ENCODE results near the gene UBR3.

UBR3 gene

DNA sequence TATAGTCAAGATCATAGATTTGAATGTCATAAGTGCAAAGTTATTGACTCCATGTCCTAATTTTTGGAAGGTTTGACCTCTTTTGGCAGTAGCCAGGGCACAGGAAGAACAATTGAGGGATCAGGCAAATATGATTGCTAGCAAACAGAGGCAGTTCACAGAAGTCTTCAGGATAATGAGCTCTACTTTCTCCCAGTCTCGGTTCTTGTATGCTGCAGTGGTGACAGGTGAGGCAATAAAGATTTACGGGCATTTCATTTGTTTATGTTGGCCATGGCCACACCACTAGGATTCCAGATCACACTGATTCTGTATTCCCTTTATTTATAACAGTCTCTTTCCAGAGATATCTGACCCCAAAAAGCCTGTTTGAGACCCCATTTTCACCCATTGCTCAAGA is 137.5 kb downstream of the UBR3 start:
- no peak overlapping the region for H3K9ac ChIP-seq (ENCODE audit: low read depth in 1 of 2, low read length in 2 of 2)
- H3K36me3 ChIP-seq (ENCODE audit: control insufficient read depth in 2 of 2, insufficient read depth in 2 of 2, low read length in 2 of 2), result peaks cover 6 to 12% of the 10 kb centered on the region in 2 donors
- H3K4me3 ChIP-seq (ENCODE audit: low read length in 2 of 2), result no peak overlapping the region

DNA sequence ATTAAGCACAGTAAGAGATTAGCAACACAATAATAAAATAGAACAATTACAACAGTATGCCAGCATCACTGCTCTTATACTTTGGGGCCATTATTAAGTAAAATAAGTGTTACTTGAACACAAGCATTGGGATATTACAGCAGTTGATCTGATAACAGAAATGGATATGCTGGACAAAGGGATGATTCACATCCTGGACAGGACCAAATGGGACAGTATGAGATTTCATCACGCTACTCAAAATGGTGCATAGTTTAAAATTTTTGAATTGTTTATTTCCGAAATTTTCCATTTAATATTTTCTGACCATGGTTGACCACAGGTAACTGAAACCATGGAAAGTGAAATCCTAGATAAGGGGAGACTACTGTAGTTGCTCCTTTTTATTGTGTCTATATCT is 138.2 kb downstream of the UBR3 start:
- Histone ChIP-seq H3K9me3 (ENCODE audit: control insufficient read depth in 2 of 2, low read length in 2 of 2) (no peaks in the 10 kb centered on the region), H3K9ac (ENCODE audit: low read depth in 1 of 2, low read length in 2 of 2) (no peak overlapping the region), H3K27ac (ENCODE audit: low read depth in 2 of 2, low read length in 2 of 2) (no peak overlapping the region), H3K36me3 (ENCODE audit: control insufficient read depth in 2 of 2, insufficient read depth in 2 of 2, low read length in 2 of 2) (peaks cover 6 to 12% of the 10 kb centered on the region in 2 donors), H3K27me3 (ENCODE audit: control insufficient read depth in 2 of 2, insufficient read depth in 2 of 2, low read length in 2 of 2) (no peaks in the 10 kb centered on the region), H3K4me1 (ENCODE audit: control insufficient read depth in 2 of 2, insufficient read depth in 2 of 2, low read length in 2 of 2) (no peaks in the 10 kb centered on the region), H3K4me3 (ENCODE audit: low read length in 2 of 2) (no peak overlapping the region)

More for the DNA sequence above, 137.5 kb downstream of the UBR3 start:
- Histone ChIP-seq H3K27me3 (ENCODE audit: control insufficient read depth in 2 of 2, insufficient read depth in 2 of 2, low read length in 2 of 2) (no peaks in the 10 kb centered on the region), H3K9me3 (ENCODE audit: control insufficient read depth in 2 of 2, low read length in 2 of 2) (no peaks in the 10 kb centered on the region), H3K27ac (ENCODE audit: low read depth in 2 of 2, low read length in 2 of 2) (no peak overlapping the region), H3K4me1 (ENCODE audit: control insufficient read depth in 2 of 2, insufficient read depth in 2 of 2, low read length in 2 of 2) (no peaks in the 10 kb centered on the region)

DNA sequence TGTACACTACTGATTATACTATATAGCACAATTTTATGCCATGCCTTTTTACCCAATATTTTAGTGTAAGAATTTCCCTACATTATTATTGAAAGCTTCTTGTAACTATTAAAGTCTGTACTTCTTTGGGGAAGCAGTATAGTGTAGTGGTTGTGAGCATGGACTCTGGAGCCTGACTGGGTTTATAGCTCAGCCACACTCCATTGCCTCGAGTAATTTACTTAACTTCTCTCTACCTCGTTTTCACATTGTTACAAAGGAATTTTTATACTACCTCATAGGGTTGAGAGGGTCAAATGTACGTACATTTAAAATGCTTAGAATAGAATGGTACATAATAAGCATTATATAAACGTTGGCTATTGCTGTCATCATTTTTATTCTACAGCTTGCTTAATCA is 139.2 kb downstream of the UBR3 start:
- H3K27me3 ChIP-seq (ENCODE audit: control insufficient read depth in 2 of 2, insufficient read depth in 2 of 2, low read length in 2 of 2), result no peaks in the 10 kb centered on the region
- H3K4me3 ChIP-seq (ENCODE audit: low read length in 2 of 2), result no peak overlapping the region
- H3K9me3 ChIP-seq (ENCODE audit: control insufficient read depth in 2 of 2, low read length in 2 of 2), result no peaks in the 10 kb centered on the region
- H3K36me3 ChIP-seq (ENCODE audit: control insufficient read depth in 2 of 2, insufficient read depth in 2 of 2, low read length in 2 of 2), result peaks cover 6 to 7% of the 10 kb centered on the region in 2 donors
- H3K4me1 ChIP-seq (ENCODE audit: control insufficient read depth in 2 of 2, insufficient read depth in 2 of 2, low read length in 2 of 2), result no peaks in the 10 kb centered on the region
- H3K9ac ChIP-seq (ENCODE audit: low read depth in 1 of 2, low read length in 2 of 2), result no peak overlapping the region
- H3K27ac ChIP-seq (ENCODE audit: low read depth in 2 of 2, low read length in 2 of 2), result no peak overlapping the region

DNA sequence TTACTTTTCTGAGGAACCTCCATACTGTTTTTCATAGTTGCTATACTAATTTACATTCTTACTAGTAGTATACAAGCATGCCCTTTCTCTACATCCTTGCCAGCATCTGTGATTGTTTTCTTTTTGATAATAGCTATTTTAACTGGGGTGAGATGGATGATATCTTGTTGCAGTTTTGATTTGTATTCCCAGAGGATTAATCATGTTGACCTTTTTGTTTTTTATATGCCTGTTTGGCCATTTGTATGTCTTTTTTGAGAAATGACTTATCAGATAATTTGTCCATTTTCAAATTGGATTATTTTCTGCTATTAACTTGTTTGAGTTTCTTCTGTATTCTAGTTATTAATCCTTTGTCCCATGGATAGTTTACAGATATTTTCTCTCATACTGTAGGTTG is 141.5 kb downstream of the UBR3 start:
- H3K36me3 ChIP-seq (ENCODE audit: control insufficient read depth in 2 of 2, insufficient read depth in 2 of 2, low read length in 2 of 2), result peaks cover 5 to 6% of the 10 kb centered on the region in 2 donors
- H3K9me3 ChIP-seq (ENCODE audit: control insufficient read depth in 2 of 2, low read length in 2 of 2), result no peaks in the 10 kb centered on the region
- H3K27ac ChIP-seq (ENCODE audit: low read depth in 2 of 2, low read length in 2 of 2), result no peak overlapping the region
- no peaks in the 10 kb centered on the region for H3K4me1 ChIP-seq (ENCODE audit: control insufficient read depth in 2 of 2, insufficient read depth in 2 of 2, low read length in 2 of 2)
- H3K27me3 ChIP-seq (ENCODE audit: control insufficient read depth in 2 of 2, insufficient read depth in 2 of 2, low read length in 2 of 2), result no peaks in the 10 kb centered on the region
- no peak overlapping the region for H3K9ac ChIP-seq (ENCODE audit: low read depth in 1 of 2, low read length in 2 of 2)
- no peak overlapping the region for H3K4me3 ChIP-seq (ENCODE audit: low read length in 2 of 2)

DNA sequence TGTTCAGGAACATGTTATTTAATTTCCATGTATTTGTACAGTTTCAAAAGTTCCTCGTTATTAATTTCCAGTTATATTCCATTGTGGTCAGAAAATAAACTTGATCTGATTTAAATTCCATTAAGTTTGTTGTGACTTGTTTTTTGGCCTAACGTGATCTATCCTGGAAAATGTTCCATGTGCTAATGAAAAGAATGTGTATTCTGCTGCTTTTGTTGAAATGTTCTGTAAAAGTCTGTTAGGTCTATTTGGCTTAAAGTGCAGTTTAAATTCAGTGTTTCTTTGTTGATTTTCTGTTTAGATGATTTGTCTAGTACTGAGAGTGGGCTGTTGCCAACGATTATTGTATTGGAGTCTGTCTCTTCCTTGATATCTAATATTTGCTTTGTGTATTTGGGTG is 148.0 kb downstream of the UBR3 start:
- H3K4me3 ChIP-seq (ENCODE audit: low read length in 2 of 2), result no peak overlapping the region
- H3K9ac ChIP-seq (ENCODE audit: low read depth in 1 of 2, low read length in 2 of 2), result no peak overlapping the region
- H3K4me1 ChIP-seq (ENCODE audit: control insufficient read depth in 2 of 2, insufficient read depth in 2 of 2, low read length in 2 of 2), result no peaks in the 10 kb centered on the region
- peaks cover 3 to 6% of the 10 kb centered on the region in 2 donors for H3K36me3 ChIP-seq (ENCODE audit: control insufficient read depth in 2 of 2, insufficient read depth in 2 of 2, low read length in 2 of 2)
- peaks cover 3% of the 10 kb centered on the region in 2 donors for H3K9me3 ChIP-seq (ENCODE audit: control insufficient read depth in 2 of 2, low read length in 2 of 2)
- no peaks in the 10 kb centered on the region for H3K27me3 ChIP-seq (ENCODE audit: control insufficient read depth in 2 of 2, insufficient read depth in 2 of 2, low read length in 2 of 2)
- H3K27ac ChIP-seq (ENCODE audit: low read depth in 2 of 2, low read length in 2 of 2), result no peak overlapping the region

DNA sequence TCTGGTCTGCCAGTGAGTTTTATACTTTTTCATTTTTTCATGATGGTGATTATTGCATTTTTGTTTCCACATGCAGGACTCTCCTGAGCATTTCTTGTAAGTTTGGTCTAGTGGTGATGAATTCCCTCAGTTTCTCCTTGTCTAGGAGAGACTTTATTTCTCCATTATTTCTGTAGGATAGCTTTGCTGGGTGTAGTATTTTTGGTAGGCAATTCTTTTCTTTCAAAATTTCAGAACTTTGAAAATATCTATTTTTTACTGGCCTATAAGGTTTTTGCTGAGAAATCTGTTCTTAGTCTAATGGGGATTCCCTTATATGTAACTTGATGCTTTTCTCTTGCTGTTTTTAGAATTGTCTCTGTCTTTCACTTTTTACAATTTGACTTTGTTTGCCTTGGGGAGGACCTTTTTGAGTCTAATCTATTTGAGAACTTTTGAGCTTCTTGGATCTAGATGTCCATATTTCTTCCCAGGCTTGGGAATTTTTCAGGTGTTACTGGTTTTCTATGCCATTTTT is 149.1 kb downstream of the UBR3 start:
- Histone ChIP-seq H3K27ac (ENCODE audit: low read depth in 2 of 2, low read length in 2 of 2) (no peak overlapping the region), H3K36me3 (ENCODE audit: control insufficient read depth in 2 of 2, insufficient read depth in 2 of 2, low read length in 2 of 2) (peaks cover 3 to 6% of the 10 kb centered on the region in 2 donors), H3K4me1 (ENCODE audit: control insufficient read depth in 2 of 2, insufficient read depth in 2 of 2, low read length in 2 of 2) (no peaks in the 10 kb centered on the region), H3K27me3 (ENCODE audit: control insufficient read depth in 2 of 2, insufficient read depth in 2 of 2, low read length in 2 of 2) (no peaks in the 10 kb centered on the region), H3K9me3 (ENCODE audit: control insufficient read depth in 2 of 2, low read length in 2 of 2) (peaks cover 3% of the 10 kb centered on the region in 2 donors), H3K9ac (ENCODE audit: low read depth in 1 of 2, low read length in 2 of 2) (no peak overlapping the region), H3K4me3 (ENCODE audit: low read length in 2 of 2) (no peak overlapping the region)

DNA sequence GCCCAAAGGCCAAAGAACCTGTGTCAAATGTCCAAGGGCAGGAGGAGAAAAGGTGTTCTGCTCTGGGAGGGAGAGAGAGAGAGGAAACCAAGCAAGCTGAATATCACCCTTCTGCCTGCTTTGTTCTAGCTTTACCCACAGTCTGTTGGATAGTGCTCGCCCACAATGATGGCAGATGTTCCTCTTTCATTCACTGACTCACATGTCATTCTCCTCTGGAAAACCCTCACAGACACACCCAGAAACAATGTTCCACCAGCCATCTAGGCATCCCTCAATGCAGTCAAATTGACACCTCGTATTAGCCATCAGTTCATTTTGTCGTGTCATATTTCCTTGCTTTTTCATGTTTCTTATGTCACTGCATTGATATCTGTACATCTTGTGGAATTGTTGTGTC is 150.3 kb downstream of the UBR3 start:
- Histone ChIP-seq H3K36me3 (ENCODE audit: control insufficient read depth in 2 of 2, insufficient read depth in 2 of 2, low read length in 2 of 2) (peaks cover 3 to 6% of the 10 kb centered on the region in 2 donors), H3K4me3 (ENCODE audit: low read length in 2 of 2) (no peak overlapping the region), H3K9ac (ENCODE audit: low read depth in 1 of 2, low read length in 2 of 2) (no peak overlapping the region), H3K27me3 (ENCODE audit: control insufficient read depth in 2 of 2, insufficient read depth in 2 of 2, low read length in 2 of 2) (no peaks in the 10 kb centered on the region), H3K9me3 (ENCODE audit: control insufficient read depth in 2 of 2, low read length in 2 of 2) (peaks cover 3% of the 10 kb centered on the region in 2 donors), H3K27ac (ENCODE audit: low read depth in 2 of 2, low read length in 2 of 2) (no peak overlapping the region), H3K4me1 (ENCODE audit: control insufficient read depth in 2 of 2, insufficient read depth in 2 of 2, low read length in 2 of 2) (no peaks in the 10 kb centered on the region)

DNA sequence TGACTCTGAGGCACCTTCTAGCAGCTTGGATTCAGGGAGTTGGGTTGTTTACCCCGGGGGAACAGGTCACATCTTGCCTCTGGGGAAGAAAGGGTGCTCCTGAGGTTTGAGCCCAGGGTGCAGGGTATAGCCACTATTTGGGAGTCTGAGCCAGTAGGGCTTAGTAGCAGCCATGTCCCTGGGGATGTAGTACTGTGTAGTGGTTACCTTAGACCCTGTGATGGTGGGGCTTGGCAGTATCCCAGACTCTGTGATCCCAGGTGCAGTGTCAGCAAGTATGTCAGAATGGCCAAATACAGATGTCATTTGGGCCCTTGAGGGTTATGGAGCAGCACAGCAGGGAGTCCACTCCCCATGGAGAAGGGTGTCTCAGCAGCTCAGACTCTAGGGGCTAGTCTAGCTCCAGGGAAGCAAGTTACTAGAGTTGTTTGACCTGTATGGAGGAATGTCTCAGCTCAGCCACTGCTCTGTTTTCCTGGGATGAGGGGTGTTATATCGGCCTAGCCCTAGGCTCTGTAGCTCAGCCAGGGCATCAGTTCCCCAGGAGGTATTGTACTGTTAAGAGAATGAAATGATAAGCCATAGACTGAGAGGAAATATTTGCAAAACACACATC is 151.3 kb downstream of the UBR3 start:
- Histone ChIP-seq H3K27ac (ENCODE audit: low read depth in 2 of 2, low read length in 2 of 2) (no peak overlapping the region), H3K9me3 (ENCODE audit: control insufficient read depth in 2 of 2, low read length in 2 of 2) (peaks cover 3% of the 10 kb centered on the region in 2 donors), H3K36me3 (ENCODE audit: control insufficient read depth in 2 of 2, insufficient read depth in 2 of 2, low read length in 2 of 2) (peaks cover 3 to 6% of the 10 kb centered on the region in 2 donors), H3K4me1 (ENCODE audit: control insufficient read depth in 2 of 2, insufficient read depth in 2 of 2, low read length in 2 of 2) (no peaks in the 10 kb centered on the region), H3K4me3 (ENCODE audit: low read length in 2 of 2) (no peak overlapping the region), H3K9ac (ENCODE audit: low read depth in 1 of 2, low read length in 2 of 2) (no peak overlapping the region), H3K27me3 (ENCODE audit: control insufficient read depth in 2 of 2, insufficient read depth in 2 of 2, low read length in 2 of 2) (no peaks in the 10 kb centered on the region)

DNA sequence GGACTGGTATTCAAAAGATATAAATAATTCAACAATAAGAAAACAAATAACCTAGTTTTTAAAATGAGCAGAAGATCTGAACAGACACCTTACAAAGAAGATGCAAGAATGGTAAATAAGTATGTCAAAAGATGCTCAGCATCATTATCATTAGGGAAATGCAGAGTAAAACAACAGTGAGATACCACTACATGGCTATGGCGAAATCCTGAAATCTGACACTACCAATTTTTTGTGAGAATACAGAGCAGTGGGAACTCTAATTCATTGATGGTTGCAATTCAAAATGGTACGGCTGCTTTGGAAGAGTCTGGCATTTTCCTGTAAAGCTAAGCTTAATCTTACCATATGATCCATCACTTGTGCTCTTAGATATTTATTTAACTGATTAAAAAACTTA is 151.8 kb downstream of the UBR3 start:
- no peaks in the 10 kb centered on the region for H3K4me1 ChIP-seq (ENCODE audit: control insufficient read depth in 2 of 2, insufficient read depth in 2 of 2, low read length in 2 of 2)
- peaks cover 3 to 6% of the 10 kb centered on the region in 2 donors for H3K36me3 ChIP-seq (ENCODE audit: control insufficient read depth in 2 of 2, insufficient read depth in 2 of 2, low read length in 2 of 2)
- H3K9me3 ChIP-seq (ENCODE audit: control insufficient read depth in 2 of 2, low read length in 2 of 2), result peaks cover 3% of the 10 kb centered on the region in 2 donors
- no peak overlapping the region for H3K27ac ChIP-seq (ENCODE audit: low read depth in 2 of 2, low read length in 2 of 2)
- H3K4me3 ChIP-seq (ENCODE audit: low read length in 2 of 2), result no peak overlapping the region
- H3K9ac ChIP-seq (ENCODE audit: low read depth in 1 of 2, low read length in 2 of 2), result no peak overlapping the region
- no peaks in the 10 kb centered on the region for H3K27me3 ChIP-seq (ENCODE audit: control insufficient read depth in 2 of 2, insufficient read depth in 2 of 2, low read length in 2 of 2)

DNA sequence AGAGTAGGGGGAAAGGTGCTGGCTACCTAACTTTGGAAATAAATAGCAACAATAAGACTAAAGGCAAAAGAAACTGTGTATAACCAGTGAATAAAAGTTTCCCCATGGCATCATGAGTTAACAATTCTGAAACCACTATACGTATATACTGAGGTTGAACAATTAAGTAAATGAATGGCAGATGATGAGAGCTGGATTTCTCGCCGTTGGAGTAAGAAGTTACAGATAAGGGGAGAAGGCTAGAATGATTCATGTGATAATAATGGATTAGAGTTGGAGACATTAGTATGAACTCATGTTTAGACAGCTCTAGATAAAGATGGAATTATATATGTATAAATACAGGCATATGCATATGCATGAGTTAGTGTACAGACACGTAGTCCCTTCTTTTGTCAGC is 152.7 kb downstream of the UBR3 start:
- Histone ChIP-seq H3K4me3 (ENCODE audit: low read length in 2 of 2) (no peak overlapping the region), H3K27me3 (ENCODE audit: control insufficient read depth in 2 of 2, insufficient read depth in 2 of 2, low read length in 2 of 2) (no peaks in the 10 kb centered on the region), H3K4me1 (ENCODE audit: control insufficient read depth in 2 of 2, insufficient read depth in 2 of 2, low read length in 2 of 2) (no peaks in the 10 kb centered on the region), H3K9ac (ENCODE audit: low read depth in 1 of 2, low read length in 2 of 2) (no peak overlapping the region), H3K9me3 (ENCODE audit: control insufficient read depth in 2 of 2, low read length in 2 of 2) (peaks cover 3% of the 10 kb centered on the region in 2 donors), H3K36me3 (ENCODE audit: control insufficient read depth in 2 of 2, insufficient read depth in 2 of 2, low read length in 2 of 2) (peaks cover 3 to 6% of the 10 kb centered on the region in 2 donors), H3K27ac (ENCODE audit: low read depth in 2 of 2, low read length in 2 of 2) (no peak overlapping the region)

All from mucosa of rectum (tissue), 2 donors.